Keratinocyte (primary cell): ENCODE data around the gene IL17REL.

Experiments
- CTCF ChIP-seq, 3 experiments: IDR thresholded peaks in 1 of 3; conservative IDR thresholded peaks in 1 of 3; optimal IDR thresholded peaks in 1 of 3; 2 replicates in 2 of 3; 3 replicates in 1 of 3; pipeline versions ENCODE3 to v1.5.1; 2011; ENCODE audit warnings: low read length in 3 of 3, mild to moderate bottlenecking in 3 of 3, moderate library complexity in 2 of 3, control low read depth in 1 of 3, inconsistent platforms in 1 of 3; ENCODE audit not compliant: insufficient read depth in 2 of 3; ENCODE audit errors: extremely low read depth in 1 of 3
- EZH2 ChIP-seq: IDR thresholded peaks from one replicate; pipeline ENCODE4 v1.6.1; 2012; ENCODE audit warnings: inconsistent platforms, mild to moderate bottlenecking, low read length, moderate library complexity

- TF ChIP-seq CTCF (optimal IDR thresholded peaks at IDR 0.05 in 1 of 3, IDR thresholded peaks at IDR 0.05 in 1 of 3, conservative IDR thresholded peaks at IDR 0.05 in 1 of 3; ENCODE audit: extremely low read depth in 1 of 3, insufficient read depth in 2 of 3, low read length in 3 of 3): no peak
- TF ChIP-seq EZH2: no peak
Measured at GRCh38 chr22:50017701-50018224, 5.2 kb upstream of the IL17REL start.
